ENCODE results near the gene EVC.

EVC gene

GRCh38 chr4:5706486-5707290, 4.3 kb upstream of the EVC start:
- H3K27ac ChIP-seq (ENCODE audit: low read depth, low read length), result no peak overlapping the region
- peaks cover 0 to 9% (median 0%) of the 10 kb centered on the region in 5 donors for H3K36me3 ChIP-seq (ENCODE audit: control insufficient read depth in 5 of 5, insufficient read depth in 5 of 5, low read length in 5 of 5)
- H3K27me3 ChIP-seq (ENCODE audit: control insufficient read depth in 5 of 5, insufficient read depth in 4 of 5, low read length in 5 of 5), result peaks cover 0 to 14% (median 5%) of the 10 kb centered on the region in 5 donors
- H3K9ac ChIP-seq (ENCODE audit: low read length in 5 of 5), result peak overlapping the region in 1 of 5 donors; percentile 76
- H3K4me3 ChIP-seq (ENCODE audit: low read depth in 1 of 5, low read length in 5 of 5), result peak overlapping the region in 2 of 5 donors; percentile 65 to 81
- no peaks in the 10 kb centered on the region for H3K9me3 ChIP-seq (ENCODE audit: control insufficient read depth in 5 of 5, low read length in 5 of 5)
- H3K4me1 ChIP-seq (ENCODE audit: control insufficient read depth in 5 of 5, insufficient read depth in 5 of 5, low read length in 5 of 5), result peaks cover 0 to 42% (median 32%) of the 10 kb centered on the region in 5 donors

DNA sequence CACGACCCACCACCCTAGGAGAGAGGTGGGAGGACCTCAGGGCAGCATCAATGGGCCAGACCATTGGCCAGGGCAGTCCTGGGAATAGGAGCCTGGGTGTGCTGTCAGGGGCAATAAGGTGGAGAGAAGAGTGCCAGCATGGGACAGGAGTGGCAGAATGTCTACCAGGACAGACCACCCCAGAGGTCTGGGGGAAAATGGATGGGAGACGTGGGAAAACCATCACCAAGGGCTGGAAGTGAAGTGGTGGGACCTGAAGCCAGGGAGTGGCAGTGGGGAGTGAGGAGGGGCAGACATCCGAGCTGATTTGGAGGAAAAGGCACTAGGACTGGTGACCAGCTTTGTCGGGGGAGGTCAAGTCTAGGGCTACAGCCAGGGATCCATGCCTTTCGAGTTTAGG, 3.6 kb upstream of the EVC start:
- Histone ChIP-seq H3K4me1 (ENCODE audit: control insufficient read depth in 5 of 5, insufficient read depth in 5 of 5, low read length in 5 of 5) (peaks cover 4 to 49% (median 37%) of the 10 kb centered on the region in 5 donors), H3K9ac (ENCODE audit: low read length in 5 of 5) (peak overlapping the region in 4 of 5 donors; percentile 35 to 82 (median 76)), H3K27ac (ENCODE audit: low read depth, low read length) (peak overlapping the region; percentile 46)

DNA sequence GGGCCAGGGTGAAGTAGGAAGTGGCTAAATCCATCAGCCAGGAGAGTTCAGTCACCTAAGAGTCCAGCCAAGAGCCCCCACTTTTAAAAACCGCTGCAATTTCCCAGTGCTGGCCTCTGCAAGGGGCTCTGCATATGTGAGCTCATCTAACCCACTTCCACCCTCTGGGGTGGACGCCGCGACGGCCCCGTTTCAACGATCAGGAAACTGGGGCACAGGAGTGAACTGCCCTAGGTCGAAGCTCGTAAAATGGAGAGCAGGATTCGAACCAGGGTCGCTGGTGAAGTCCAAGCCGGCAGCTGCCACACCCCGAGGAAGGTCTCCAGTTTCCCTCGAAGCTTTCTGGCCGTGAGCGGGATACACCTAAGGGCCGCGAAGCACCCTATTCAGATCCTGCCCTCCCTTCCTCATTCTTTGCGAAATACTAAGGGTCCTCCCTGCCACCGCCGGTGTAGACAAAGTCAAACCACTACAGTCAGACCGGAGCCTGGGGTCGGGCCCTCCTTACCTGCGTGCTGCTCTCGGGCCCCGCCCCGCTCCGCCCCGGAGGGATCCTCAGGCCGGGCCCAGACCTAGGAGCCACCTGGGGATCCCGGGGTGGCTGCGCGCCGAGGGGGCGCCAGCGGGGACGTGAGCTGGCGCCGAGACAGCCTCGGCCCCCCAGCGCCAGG, 3.1 kb upstream of the EVC start:
- Histone ChIP-seq H3K36me3 (ENCODE audit: control insufficient read depth in 5 of 5, insufficient read depth in 5 of 5, low read length in 5 of 5) (peaks cover 0 to 6% (median 0%) of the 10 kb centered on the region in 5 donors), H3K27ac (ENCODE audit: low read depth, low read length) (peak overlapping the region; percentile 46), H3K9me3 (ENCODE audit: control insufficient read depth in 5 of 5, low read length in 5 of 5) (no peaks in the 10 kb centered on the region), H3K27me3 (ENCODE audit: control insufficient read depth in 5 of 5, insufficient read depth in 4 of 5, low read length in 5 of 5) (peaks cover 0 to 15% (median 5%) of the 10 kb centered on the region in 5 donors), H3K4me1 (ENCODE audit: control insufficient read depth in 5 of 5, insufficient read depth in 5 of 5, low read length in 5 of 5) (peaks cover 4 to 51% (median 39%) of the 10 kb centered on the region in 5 donors), H3K9ac (ENCODE audit: low read length in 5 of 5) (peak overlapping the region; percentile 35 to 82 (median 76)), H3K4me3 (ENCODE audit: low read depth in 1 of 5, low read length in 5 of 5) (peak overlapping the region; percentile 65 to 81 (median 72))

More for the DNA sequence above, 3.6 kb upstream of the EVC start:
- peaks cover 0 to 7% (median 0%) of the 10 kb centered on the region in 5 donors for H3K36me3 ChIP-seq (ENCODE audit: control insufficient read depth in 5 of 5, insufficient read depth in 5 of 5, low read length in 5 of 5)
- H3K9me3 ChIP-seq (ENCODE audit: control insufficient read depth in 5 of 5, low read length in 5 of 5), result no peaks in the 10 kb centered on the region
- H3K27me3 ChIP-seq (ENCODE audit: control insufficient read depth in 5 of 5, insufficient read depth in 4 of 5, low read length in 5 of 5), result peaks cover 0 to 15% (median 5%) of the 10 kb centered on the region in 5 donors
- H3K4me3 ChIP-seq (ENCODE audit: low read depth in 1 of 5, low read length in 5 of 5), result peak overlapping the region; percentile 65 to 81 (median 72)

DNA sequence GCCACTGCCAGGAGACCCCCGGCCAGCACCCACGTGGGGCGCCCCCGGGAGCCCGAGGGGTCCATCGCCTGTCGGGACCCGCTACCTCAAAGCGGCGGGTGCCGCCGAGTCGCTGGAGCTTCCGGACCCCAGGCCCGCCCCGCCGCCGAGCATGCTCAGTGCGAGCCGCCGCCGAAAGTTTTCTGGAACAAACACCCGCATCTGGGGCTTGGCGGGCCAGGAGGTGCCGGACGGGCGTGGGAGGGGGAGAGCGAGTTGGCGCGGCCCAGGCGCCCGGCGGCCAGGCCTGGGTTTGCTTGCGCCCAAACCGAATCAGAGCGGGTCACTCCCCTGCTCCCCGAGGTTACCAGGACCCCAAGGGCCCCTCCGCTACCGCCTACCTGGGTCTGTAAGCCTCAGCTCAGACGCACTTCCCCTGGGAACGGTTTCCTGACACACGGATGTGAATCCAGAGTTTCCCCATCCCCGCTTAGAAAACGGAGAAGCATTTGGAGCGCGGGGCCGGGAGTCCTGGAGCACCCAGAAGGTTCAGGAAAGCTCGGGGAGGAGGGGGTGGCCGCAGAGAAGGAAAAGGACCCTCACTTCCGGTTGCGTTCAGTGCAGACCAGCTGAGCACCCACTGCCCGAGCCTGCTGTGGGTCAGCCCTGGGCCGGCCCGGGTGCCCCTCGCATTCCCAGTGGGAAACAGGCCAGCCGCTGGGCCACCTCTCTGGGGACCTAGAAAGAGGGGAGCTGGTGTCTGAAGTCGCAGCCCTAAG, 2.4 kb upstream of the EVC start, which contains the start of gene EVC2:
EVC2 (minus strand) TSS at position 111 of the 758 bp plus-strand sequence; CDS start at position 65, 46 bp downstream.
- Histone ChIP-seq H3K36me3 (ENCODE audit: control insufficient read depth in 5 of 5, insufficient read depth in 5 of 5, low read length in 5 of 5) (peaks cover 0 to 6% (median 0%) of the 10 kb centered on the region in 5 donors), H3K9me3 (ENCODE audit: control insufficient read depth in 5 of 5, low read length in 5 of 5) (no peaks in the 10 kb centered on the region), H3K4me3 (ENCODE audit: low read depth in 1 of 5, low read length in 5 of 5) (peak within 1 kb of the TSS; percentile 65 to 81 (median 72)), H3K9ac (ENCODE audit: low read length in 5 of 5) (peak within 1 kb of the TSS; percentile 35 to 82 (median 76)), H3K4me1 (ENCODE audit: control insufficient read depth in 5 of 5, insufficient read depth in 5 of 5, low read length in 5 of 5) (peaks cover 4 to 51% (median 39%) of the 10 kb centered on the region in 5 donors), H3K27ac (ENCODE audit: low read depth, low read length) (peak within 1 kb of the TSS; percentile 62), H3K27me3 (ENCODE audit: control insufficient read depth in 5 of 5, insufficient read depth in 4 of 5, low read length in 5 of 5) (peaks cover 0 to 15% (median 5%) of the 10 kb centered on the region in 5 donors)

DNA sequence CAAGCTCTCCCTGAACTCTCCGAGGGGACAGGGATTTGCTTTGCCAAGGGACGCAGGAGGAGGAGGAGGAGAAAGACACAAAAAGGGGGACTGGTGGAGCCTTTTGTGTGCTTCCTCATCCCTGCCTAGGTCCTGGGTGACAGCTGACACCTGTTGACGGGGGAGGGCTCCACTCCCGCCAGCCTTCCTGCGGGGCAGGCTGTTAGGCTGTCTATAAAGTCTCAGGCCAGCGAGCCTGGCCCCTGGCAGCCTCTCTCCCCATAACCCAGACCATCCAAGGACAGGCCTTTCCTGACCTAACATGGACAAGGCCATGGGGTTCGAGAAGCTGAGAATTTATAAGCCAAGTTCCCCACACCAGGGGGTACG, 1.8 kb upstream of the EVC start:
- Histone ChIP-seq H3K27me3 (ENCODE audit: control insufficient read depth in 5 of 5, insufficient read depth in 4 of 5, low read length in 5 of 5) (peaks cover 0 to 15% (median 5%) of the 10 kb centered on the region in 5 donors), H3K4me3 (ENCODE audit: low read depth in 1 of 5, low read length in 5 of 5) (no peak overlapping the region), H3K36me3 (ENCODE audit: control insufficient read depth in 5 of 5, insufficient read depth in 5 of 5, low read length in 5 of 5) (peaks cover 0 to 1% (median 0%) of the 10 kb centered on the region in 5 donors), H3K9me3 (ENCODE audit: control insufficient read depth in 5 of 5, low read length in 5 of 5) (no peaks in the 10 kb centered on the region), H3K4me1 (ENCODE audit: control insufficient read depth in 5 of 5, insufficient read depth in 5 of 5, low read length in 5 of 5) (peaks cover 4 to 51% (median 39%) of the 10 kb centered on the region in 5 donors), H3K27ac (ENCODE audit: low read depth, low read length) (peak overlapping the region; percentile 62), H3K9ac (ENCODE audit: low read length in 5 of 5) (peak overlapping the region in 1 of 5 donors; percentile 82)

DNA sequence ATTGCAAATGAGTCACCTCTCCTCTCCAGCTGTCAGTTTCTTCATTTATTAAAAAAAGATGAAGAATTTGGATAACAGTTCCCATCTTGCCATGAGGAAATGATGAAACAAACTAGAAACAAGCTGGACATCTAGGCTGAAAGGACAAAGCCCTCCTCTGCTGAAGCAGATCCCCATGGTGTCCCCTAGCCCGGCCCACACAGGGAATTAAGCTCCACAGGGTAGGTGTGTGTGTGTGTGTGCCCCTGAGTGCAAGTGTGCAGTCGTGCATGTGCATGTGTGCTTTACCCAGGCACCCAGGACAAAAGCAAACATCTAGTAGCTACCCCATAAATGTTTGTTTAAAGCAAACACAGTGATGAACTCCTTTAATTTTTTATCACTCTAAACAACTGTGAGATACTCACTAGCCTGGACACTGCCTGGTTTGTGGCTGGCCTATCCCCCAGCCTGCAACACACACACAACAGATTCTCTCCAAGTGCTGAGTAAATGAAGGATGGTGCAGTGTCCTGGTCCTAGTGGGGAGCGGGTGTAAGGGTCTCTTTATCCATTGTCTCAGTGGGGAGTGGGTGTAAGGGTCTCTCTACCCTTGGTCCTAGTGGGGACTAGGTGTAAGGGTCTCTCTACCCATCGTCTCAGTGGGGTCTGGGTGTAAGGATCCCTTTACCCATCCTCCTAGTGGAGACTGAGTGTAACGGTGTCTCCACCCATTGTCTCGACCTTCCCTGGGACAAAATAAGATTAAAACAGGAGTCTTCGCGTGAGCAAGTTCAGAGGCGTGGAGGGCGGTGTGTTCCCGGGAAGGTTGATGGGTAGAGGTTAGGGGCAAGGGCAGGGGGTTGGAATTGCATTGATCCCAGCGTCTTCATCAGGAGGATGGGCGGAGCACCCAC, 688 bp upstream of the EVC start:
- peaks cover 0 to 15% (median 5%) of the 10 kb centered on the region in 5 donors for H3K27me3 ChIP-seq (ENCODE audit: control insufficient read depth in 5 of 5, insufficient read depth in 4 of 5, low read length in 5 of 5)
- H3K9ac ChIP-seq (ENCODE audit: low read length in 5 of 5), result peak overlapping the region in 2 of 5 donors; percentile 48 to 61
- peaks cover 4 to 51% (median 39%) of the 10 kb centered on the region in 5 donors for H3K4me1 ChIP-seq (ENCODE audit: control insufficient read depth in 5 of 5, insufficient read depth in 5 of 5, low read length in 5 of 5)
- no peaks in the 10 kb centered on the region for H3K36me3 ChIP-seq (ENCODE audit: control insufficient read depth in 5 of 5, insufficient read depth in 5 of 5, low read length in 5 of 5)
- H3K9me3 ChIP-seq (ENCODE audit: control insufficient read depth in 5 of 5, low read length in 5 of 5), result peaks cover 3 to 9% (median 4%) of the 10 kb centered on the region in 5 donors
- H3K4me3 ChIP-seq (ENCODE audit: low read depth in 1 of 5, low read length in 5 of 5), result peak overlapping the region; percentile 38 to 75 (median 66)
- peak overlapping the region; percentile 55 for H3K27ac ChIP-seq (ENCODE audit: low read depth, low read length)

GRCh38 chr4:5711479-5712184, 631 bp downstream of the EVC start:
- Histone ChIP-seq H3K4me3 (ENCODE audit: low read depth in 1 of 5, low read length in 5 of 5) (peak overlapping the region; percentile 59 to 73 (median 64)), H3K36me3 (ENCODE audit: control insufficient read depth in 5 of 5, insufficient read depth in 5 of 5, low read length in 5 of 5) (no peaks in the 10 kb centered on the region), H3K9ac (ENCODE audit: low read length in 5 of 5) (peak overlapping the region in 2 of 5 donors; percentile 74 to 77), H3K27ac (ENCODE audit: low read depth, low read length) (no peak overlapping the region), H3K9me3 (ENCODE audit: control insufficient read depth in 5 of 5, low read length in 5 of 5) (peaks cover 3 to 11% (median 6%) of the 10 kb centered on the region in 5 donors), H3K27me3 (ENCODE audit: control insufficient read depth in 5 of 5, insufficient read depth in 4 of 5, low read length in 5 of 5) (peaks cover 0 to 13% (median 5%) of the 10 kb centered on the region in 5 donors), H3K4me1 (ENCODE audit: control insufficient read depth in 5 of 5, insufficient read depth in 5 of 5, low read length in 5 of 5) (peaks cover 4 to 48% (median 38%) of the 10 kb centered on the region in 5 donors)

- H3K27ac ChIP-seq (ENCODE audit: low read depth, low read length), result no peak overlapping the region
- H3K4me1 ChIP-seq (ENCODE audit: control insufficient read depth in 5 of 5, insufficient read depth in 5 of 5, low read length in 5 of 5), result peaks cover 4 to 40% (median 36%) of the 10 kb centered on the region in 5 donors
- no peak overlapping the region for H3K4me3 ChIP-seq (ENCODE audit: low read depth in 1 of 5, low read length in 5 of 5)
- H3K9me3 ChIP-seq (ENCODE audit: control insufficient read depth in 5 of 5, low read length in 5 of 5), result peaks cover 3 to 11% (median 6%) of the 10 kb centered on the region in 5 donors
- peaks cover 0 to 7% (median 0%) of the 10 kb centered on the region in 5 donors for H3K27me3 ChIP-seq (ENCODE audit: control insufficient read depth in 5 of 5, insufficient read depth in 4 of 5, low read length in 5 of 5)
- H3K36me3 ChIP-seq (ENCODE audit: control insufficient read depth in 5 of 5, insufficient read depth in 5 of 5, low read length in 5 of 5), result no peaks in the 10 kb centered on the region
- H3K9ac ChIP-seq (ENCODE audit: low read length in 5 of 5), result no peak overlapping the region
Measured at GRCh38 chr4:5712517-5712916, 1.5 kb downstream of the EVC start.

Data from subcutaneous abdominal adipose tissue (tissue), 5 donors.